Erythroblast (primary cell): ENCODE data around the gene EGR4.

Experiments used
- GATA1 ChIP-seq: IDR thresholded peaks from 2 replicates; pipeline ENCODE4 v1.6.1; 2011; ENCODE audit warnings: low read depth, mild to moderate bottlenecking, control low read depth, low read length, moderate library complexity
- POLR2A ChIP-seq: IDR thresholded peaks from 2 replicates; pipeline ENCODE4 v1.6.1; 2011; ENCODE audit warnings: mild to moderate bottlenecking, low read length

DNA sequence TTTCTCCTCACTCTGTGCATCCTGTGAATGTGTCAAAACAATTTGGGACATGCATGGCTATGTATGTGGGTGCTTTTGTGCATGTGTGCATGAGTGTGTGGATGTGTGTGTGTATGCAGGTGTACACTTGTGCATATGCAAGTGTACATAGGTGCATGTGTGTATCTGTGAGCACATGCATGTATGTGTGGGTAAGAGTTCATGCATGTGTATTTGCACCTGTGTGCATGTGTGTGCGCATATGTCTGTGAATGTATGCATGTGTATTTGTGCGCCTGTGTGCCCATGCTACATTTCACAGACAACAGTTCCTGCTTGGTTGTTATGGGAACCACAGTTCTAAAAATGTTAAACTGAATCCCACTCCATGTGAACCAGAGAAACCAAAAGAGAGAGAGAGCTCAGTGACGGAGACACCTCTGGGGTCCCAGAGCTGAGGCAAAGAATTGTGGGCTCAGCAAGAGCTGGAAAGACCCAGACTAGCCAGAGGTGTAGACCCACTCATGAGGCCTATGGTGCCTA is 7.2 kb downstream of the EGR4 start:
- TF ChIP-seq POLR2A = no peak
- TF ChIP-seq GATA1 = no peak
